Measurements from ENCODE around the gene RPS27L. TPM values are rescaled to one million over a fixed set of nuclear protein-coding genes. Genes with fewer than 3 reads are reported as not detected.
A peak's percentile ranks its signal among the peaks of the same experiment; 100 is the strongest.

The RPS27L gene
- total and polyA plus RNA-seq, 9 of the 15 experiments (the other 6 are each of a cell fraction or from before 2014, with no cell fraction given) = 72.2 to 382 (median 116) TPM

DNA sequence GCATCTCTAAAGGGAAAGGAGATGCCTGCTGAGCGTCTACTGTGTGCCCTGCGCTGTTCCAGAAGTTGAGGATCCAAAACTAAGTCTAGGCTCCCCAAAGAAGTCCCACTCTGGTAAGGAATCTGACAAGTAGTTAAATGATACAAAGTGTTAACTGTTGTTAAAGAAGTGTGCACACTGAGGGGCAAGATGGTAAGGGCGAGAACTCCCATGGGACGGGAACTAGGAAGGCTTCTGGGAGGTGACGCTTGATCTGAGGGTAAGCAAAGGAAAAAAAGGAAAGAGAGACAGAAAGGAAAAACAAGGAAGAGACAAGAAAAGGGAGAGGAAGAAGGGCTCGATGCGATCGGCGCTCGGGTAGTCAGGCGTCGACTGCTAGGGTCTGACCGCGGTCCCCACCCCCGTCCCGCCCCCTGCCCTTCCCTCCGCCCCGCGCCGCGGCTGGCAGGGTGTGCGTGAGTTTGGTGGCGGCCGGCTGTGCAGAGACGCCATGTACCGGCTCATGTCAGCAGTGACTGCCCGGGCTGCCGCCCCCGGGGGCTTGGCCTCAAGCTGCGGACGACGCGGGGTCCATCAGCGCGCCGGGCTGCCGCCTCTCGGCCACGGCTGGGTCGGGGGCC lies 35.8 kb downstream of the RPS27L start, which contains the start of gene LACTB:
Gene LACTB (plus strand): TSS at position 480 of the 620 bp plus-strand sequence. CDS start 11 bp downstream, at position 491.
- H4K20me1 ChIP-seq (replicated peaks; ENCODE audit: control insufficient read depth, insufficient read depth, low read length) = no peaks in the 10 kb centered on the region
- H3K4me2 ChIP-seq (ENCODE audit: insufficient read depth, low read length) = peak within 1 kb of the TSS; percentile 89
- intact Hi-C loops (cut with micrococcal nuclease) = no loop called here
- peak; percentile 88 to 94 (median 90) for DNase-seq (ENCODE audit: extremely low read depth in 1 of 4, low spot score in 3 of 4)
- H3K4me1 ChIP-seq (replicated peaks in 1 of 2; ENCODE audit: control insufficient read depth in 2 of 2, insufficient read depth in 2 of 2, low read length in 2 of 2) = peaks cover 4 to 6% of the 10 kb centered on the region in 2 experiments; a peak in 2 of 5 replicates
- CTCF ChIA-PET (ENCODE audit: low intra/inter-chr PET ratio) = no interaction called here
- peak; percentile 79 for FAIRE-seq
- peaks cover 6% of the 10 kb centered on the region for H3K9me3 ChIP-seq (replicated peaks; ENCODE audit: control insufficient read depth, insufficient read depth, low read depth, low read length)
- ATAC-seq = peak; percentile 98
- in situ Hi-C loops (cut with MboI) = no loop called here
- BruUV-seq (replicated peaks) = no TSS peak
- peak within 1 kb of the TSS; percentile 99 for H2AFZ ChIP-seq (ENCODE audit: low read depth, low read length)
- POLR2A ChIA-PET = interaction anchor here (0.6 to 0.7 kb wide), 2 partner anchors 143 to 153 kb away, joined by 3 to 5 read pairs; no protein-coding TSS in a partner anchor
- no peaks in the 10 kb centered on the region for H3K9me1 ChIP-seq (ENCODE audit: control insufficient read depth, insufficient read depth, low read length)
- 1% methylated on average over 13 of the region's 40 CpGs for WGBS (ENCODE audit: insufficient coverage, low coverage, missing lambda C conversion rate)
- H3K9ac ChIP-seq (ENCODE audit: insufficient read depth in 1 of 2, low read depth in 2 of 2, low read length in 2 of 2) = peak within 1 kb of the TSS; percentile 69 to 92
- H3K79me2 ChIP-seq (ENCODE audit: control insufficient read depth, insufficient read depth, low read length) = 0 out of 3 replicates have a peak, but pooled peaks cover 3% of the 10 kb centered on the region
- no peaks in the 10 kb centered on the region for H3K36me3 ChIP-seq (ENCODE audit: control insufficient read depth, insufficient read depth, low read length)
- peak within 1 kb of the TSS; percentile 82 for H3K27ac ChIP-seq (ENCODE audit: extremely low read depth, low read depth, low read length)
- peak within 1 kb of the TSS; percentile 82 for H3K4me3 ChIP-seq
- no peaks in the 10 kb centered on the region for H3K27me3 ChIP-seq (ENCODE audit: control insufficient read depth in 2 of 2, insufficient read depth in 2 of 2, low read length in 2 of 2)
- TF ChIP-seq HNRNPLL (IDR thresholded peaks at IDR 0.05; ENCODE audit: low read depth, low read length, poor library complexity, severe bottlenecking) = no peak
- peak; percentile 99 for TF ChIP-seq ZBTB17 (CRISPR knock-in tag; IDR thresholded peaks at IDR 0.05)
- TF ChIP-seq CBX3 (IDR thresholded peaks at IDR 0.05; ENCODE audit: borderline replicate concordance in 1 of 2, low read length in 2 of 2) = peak in 1 of 2 experiments; percentile 62; a peak in 1 of 3 replicates
- TF ChIP-seq ZNF239 (CRISPR knock-in tag; IDR thresholded peaks at IDR 0.05) = no peak
- peak; percentile 20; the same call in 1 of the 2 replicates for TF ChIP-seq BCOR (IDR thresholded peaks at IDR 0.05)
- TF ChIP-seq RBM39 (optimal IDR thresholded peaks at IDR 0.05; ENCODE audit: low read depth, low read length) = peak; percentile 83
- no peak for TF ChIP-seq SIX5 (IDR thresholded peaks at IDR 0.05; ENCODE audit: borderline replicate concordance in 1 of 2, insufficient read depth in 1 of 2, low read depth in 1 of 2, low read length in 2 of 2)
- peak; percentile 33 for TF ChIP-seq TBP (optimal IDR thresholded peaks at IDR 0.05; ENCODE audit: low read depth, low read length)
- TF ChIP-seq, protein P1, sequence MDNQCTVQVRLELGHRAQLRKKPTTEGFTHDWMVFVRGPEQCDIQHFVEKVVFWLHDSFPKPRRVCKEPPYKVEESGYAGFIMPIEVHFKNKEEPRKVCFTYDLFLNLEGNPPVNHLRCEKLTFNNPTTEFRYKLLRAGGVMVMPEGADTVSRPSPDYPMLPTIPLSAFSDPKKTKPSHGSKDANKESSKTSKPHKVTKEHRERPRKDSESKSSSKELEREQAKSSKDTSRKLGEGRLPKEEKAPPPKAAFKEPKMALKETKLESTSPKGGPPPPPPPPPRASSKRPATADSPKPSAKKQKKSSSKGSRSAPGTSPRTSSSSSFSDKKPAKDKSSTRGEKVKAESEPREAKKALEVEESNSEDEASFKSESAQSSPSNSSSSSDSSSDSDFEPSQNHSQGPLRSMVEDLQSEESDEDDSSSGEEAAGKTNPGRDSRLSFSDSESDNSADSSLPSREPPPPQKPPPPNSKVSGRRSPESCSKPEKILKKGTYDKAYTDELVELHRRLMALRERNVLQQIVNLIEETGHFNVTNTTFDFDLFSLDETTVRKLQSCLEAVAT (IDR thresholded peaks at IDR 0.05) = peak in 1 of 2 experiments; percentile 100; a peak in 2 of 4 replicates
- TF ChIP-seq HDAC1 (IDR thresholded peaks at IDR 0.05) = peak in 1 of 2 experiments; percentile 50; a peak in 1 of 4 replicates
- peak; percentile 95 for TF ChIP-seq PHF20 (IDR thresholded peaks at IDR 0.05; ENCODE audit: partially characterized antibody)
- peak; percentile 65 for TF ChIP-seq EGR1 (conservative IDR thresholded peaks at IDR 0.05)
- TF ChIP-seq TAF9B (IDR thresholded peaks at IDR 0.05; ENCODE audit: partially characterized antibody) = peak; percentile 51
- no peak for TF ChIP-seq BACH1 (tag; IDR thresholded peaks at IDR 0.05)
- TF ChIP-seq CBX1 (IDR thresholded peaks at IDR 0.05; ENCODE audit: low read depth) = 0 out of 2 replicates have a peak, but pooled peaks have one; percentile 3
- TF ChIP-seq TEAD2 (tag; IDR thresholded peaks at IDR 0.05) = no peak
- no peak for TF ChIP-seq MYNN (IDR thresholded peaks at IDR 0.05)
- TF ChIP-seq MYNN (CRISPR knock-in tag; IDR thresholded peaks at IDR 0.05) = no peak
- TF ChIP-seq, protein P2, sequence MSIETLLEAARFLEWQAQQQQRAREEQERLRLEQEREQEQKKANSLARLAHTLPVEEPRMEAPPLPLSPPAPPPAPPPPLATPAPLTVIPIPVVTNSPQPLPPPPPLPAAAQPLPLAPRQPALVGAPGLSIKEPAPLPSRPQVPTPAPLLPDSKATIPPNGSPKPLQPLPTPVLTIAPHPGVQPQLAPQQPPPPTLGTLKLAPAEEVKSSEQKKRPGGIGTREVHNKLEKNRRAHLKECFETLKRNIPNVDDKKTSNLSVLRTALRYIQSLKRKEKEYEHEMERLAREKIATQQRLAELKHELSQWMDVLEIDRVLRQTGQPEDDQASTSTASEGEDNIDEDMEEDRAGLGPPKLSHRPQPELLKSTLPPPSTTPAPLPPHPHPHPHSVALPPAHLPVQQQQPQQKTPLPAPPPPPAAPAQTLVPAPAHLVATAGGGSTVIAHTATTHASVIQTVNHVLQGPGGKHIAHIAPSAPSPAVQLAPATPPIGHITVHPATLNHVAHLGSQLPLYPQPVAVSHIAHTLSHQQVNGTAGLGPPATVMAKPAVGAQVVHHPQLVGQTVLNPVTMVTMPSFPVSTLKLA (conservative IDR thresholded peaks at IDR 0.05) = peak in 1 of 2 experiments; percentile 49; a peak in 1 of 4 replicates
- peak; percentile 58 for TF ChIP-seq POLR2A (conservative IDR thresholded peaks at IDR 0.05)

Measured in K562 (cell line).